Nephron progenitor cell (in vitro differentiated cells): ENCODE results near the gene SHROOM1.

Experiments used
- DNase-seq: peaks from one replicate; pipeline ENCODE4 v3.0.0; 2021
- H3K27ac Mint-ChIP-seq: 2 replicates; pipeline ENCODE4 v1.8.0; 2021; ENCODE audit warnings: mild to moderate bottlenecking, moderate library complexity, mixed read lengths
- H3K27me3 Mint-ChIP-seq: 2 replicates; pipeline ENCODE4 v1.8.0; 2021; ENCODE audit warnings: mild to moderate bottlenecking, low read depth, mixed read lengths; ENCODE audit not compliant: poor library complexity
- H3K36me3 Mint-ChIP-seq: 2 replicates; pipeline ENCODE4 v1.8.0; 2021; ENCODE audit warnings: low read depth, mixed read lengths
- H3K4me1 Mint-ChIP-seq: 2 replicates; pipeline ENCODE4 v1.8.0; 2021; ENCODE audit warnings: mixed read lengths
- H3K4me3 Mint-ChIP-seq: 2 replicates; pipeline ENCODE4 v1.8.0; 2021; ENCODE audit warnings: mild to moderate bottlenecking, moderate library complexity, mixed read lengths
- H3K9me3 Mint-ChIP-seq: 2 replicates; pipeline ENCODE4 v1.8.0; 2021; ENCODE audit warnings: mild to moderate bottlenecking, moderate library complexity, mixed read lengths
- TF ChIP-seq, protein P1 (sequence below): fragments of 200-600 bp; sonication (generic); IDR thresholded peaks from 2 replicates; pipeline ENCODE4 v1.5.0; 2021; ENCODE audit warnings: antibody characterized with exemption

Gene SHROOM1, protein sequence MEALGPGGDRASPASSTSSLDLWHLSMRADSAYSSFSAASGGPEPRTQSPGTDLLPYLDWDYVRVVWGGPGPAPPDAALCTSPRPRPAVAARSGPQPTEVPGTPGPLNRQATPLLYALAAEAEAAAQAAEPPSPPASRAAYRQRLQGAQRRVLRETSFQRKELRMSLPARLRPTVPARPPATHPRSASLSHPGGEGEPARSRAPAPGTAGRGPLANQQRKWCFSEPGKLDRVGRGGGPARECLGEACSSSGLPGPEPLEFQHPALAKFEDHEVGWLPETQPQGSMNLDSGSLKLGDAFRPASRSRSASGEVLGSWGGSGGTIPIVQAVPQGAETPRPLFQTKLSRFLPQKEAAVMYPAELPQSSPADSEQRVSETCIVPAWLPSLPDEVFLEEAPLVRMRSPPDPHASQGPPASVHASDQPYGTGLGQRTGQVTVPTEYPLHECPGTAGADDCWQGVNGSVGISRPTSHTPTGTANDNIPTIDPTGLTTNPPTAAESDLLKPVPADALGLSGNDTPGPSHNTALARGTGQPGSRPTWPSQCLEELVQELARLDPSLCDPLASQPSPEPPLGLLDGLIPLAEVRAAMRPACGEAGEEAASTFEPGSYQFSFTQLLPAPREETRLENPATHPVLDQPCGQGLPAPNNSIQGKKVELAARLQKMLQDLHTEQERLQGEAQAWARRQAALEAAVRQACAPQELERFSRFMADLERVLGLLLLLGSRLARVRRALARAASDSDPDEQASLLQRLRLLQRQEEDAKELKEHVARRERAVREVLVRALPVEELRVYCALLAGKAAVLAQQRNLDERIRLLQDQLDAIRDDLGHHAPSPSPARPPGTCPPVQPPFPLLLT

DNA sequence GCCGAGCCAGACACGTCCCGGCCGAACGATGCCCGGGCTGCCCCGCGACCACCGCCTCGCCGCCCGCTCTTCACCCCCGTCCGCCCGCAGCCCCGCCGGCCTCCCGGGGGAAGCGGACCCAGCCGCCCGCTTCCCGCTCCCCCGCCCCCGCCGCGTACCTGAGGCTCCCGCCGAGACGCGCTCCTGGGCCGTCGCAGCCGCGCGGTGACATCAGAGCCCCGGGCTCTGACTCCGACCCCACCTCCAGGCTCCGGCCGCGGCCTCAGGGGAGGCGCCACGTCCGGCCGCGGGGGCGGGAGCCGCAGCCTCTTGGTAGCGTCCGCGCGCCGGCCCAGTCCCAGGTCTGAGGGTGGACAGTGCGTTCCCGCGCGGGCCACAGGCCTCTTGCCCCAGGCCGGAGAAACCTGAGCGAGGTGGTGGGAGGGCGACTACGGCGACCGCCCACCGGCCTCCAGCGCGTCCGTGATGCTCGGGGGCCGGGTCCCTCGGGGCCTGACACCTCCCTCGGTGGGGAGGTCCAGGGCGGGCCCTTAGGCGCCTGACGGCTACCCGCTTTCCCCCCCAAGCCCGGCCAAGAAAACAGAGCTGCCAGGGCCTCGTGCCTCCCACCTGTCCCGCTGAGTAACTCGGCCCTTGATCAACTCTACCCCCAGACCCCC, at the start of gene SHROOM1:
Gene SHROOM1 (minus strand): TSS at position 212 of the 659 bp plus-strand sequence. CDS start 4,507 bp downstream, outside the sequence.
- Mint-ChIP-seq H3K27me3 (peaks cover 71% of the 10 kb centered on the region), H3K9me3 (no peaks in the 10 kb centered on the region), H3K27ac (no peak within 1 kb of the TSS), H3K4me1 (peaks cover 11% of the 10 kb centered on the region), H3K4me3 (peak within 1 kb of the TSS; percentile 87), H3K36me3 (peaks cover 4% of the 10 kb centered on the region)
- TF ChIP-seq, protein P1, sequence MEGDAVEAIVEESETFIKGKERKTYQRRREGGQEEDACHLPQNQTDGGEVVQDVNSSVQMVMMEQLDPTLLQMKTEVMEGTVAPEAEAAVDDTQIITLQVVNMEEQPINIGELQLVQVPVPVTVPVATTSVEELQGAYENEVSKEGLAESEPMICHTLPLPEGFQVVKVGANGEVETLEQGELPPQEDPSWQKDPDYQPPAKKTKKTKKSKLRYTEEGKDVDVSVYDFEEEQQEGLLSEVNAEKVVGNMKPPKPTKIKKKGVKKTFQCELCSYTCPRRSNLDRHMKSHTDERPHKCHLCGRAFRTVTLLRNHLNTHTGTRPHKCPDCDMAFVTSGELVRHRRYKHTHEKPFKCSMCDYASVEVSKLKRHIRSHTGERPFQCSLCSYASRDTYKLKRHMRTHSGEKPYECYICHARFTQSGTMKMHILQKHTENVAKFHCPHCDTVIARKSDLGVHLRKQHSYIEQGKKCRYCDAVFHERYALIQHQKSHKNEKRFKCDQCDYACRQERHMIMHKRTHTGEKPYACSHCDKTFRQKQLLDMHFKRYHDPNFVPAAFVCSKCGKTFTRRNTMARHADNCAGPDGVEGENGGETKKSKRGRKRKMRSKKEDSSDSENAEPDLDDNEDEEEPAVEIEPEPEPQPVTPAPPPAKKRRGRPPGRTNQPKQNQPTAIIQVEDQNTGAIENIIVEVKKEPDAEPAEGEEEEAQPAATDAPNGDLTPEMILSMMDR: no peak
- DNase-seq: peak; percentile 75

DNA sequence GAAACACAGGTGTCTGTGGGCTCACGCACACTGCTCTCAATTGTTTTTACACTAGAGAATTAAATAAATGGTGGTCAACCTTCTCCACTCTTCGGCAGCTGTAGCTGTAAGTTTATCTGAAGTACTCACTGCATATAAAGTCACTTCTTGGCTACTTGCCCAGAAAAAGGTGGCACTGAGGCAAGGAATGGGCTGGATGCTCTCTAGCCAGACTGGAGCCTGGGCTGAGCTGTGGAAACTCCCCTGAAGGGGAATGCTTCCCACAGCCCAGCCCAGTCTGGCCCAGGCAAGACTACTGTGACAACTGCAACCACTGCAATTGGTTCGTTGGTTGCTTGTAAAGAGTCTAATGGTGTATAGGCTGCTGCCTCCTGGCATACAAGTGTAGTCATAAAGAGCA, 47.5 kb upstream of the SHROOM1 start:
- Mint-ChIP-seq H3K4me3 (no peak overlapping the region), H3K4me1 (no peaks in the 10 kb centered on the region), H3K9me3 (no peaks in the 10 kb centered on the region), H3K36me3 (peaks cover 25% of the 10 kb centered on the region), H3K27me3 (no peaks in the 10 kb centered on the region), H3K27ac (no peak overlapping the region)
- no peak for DNase-seq
- TF ChIP-seq, protein P1: no peak

DNA sequence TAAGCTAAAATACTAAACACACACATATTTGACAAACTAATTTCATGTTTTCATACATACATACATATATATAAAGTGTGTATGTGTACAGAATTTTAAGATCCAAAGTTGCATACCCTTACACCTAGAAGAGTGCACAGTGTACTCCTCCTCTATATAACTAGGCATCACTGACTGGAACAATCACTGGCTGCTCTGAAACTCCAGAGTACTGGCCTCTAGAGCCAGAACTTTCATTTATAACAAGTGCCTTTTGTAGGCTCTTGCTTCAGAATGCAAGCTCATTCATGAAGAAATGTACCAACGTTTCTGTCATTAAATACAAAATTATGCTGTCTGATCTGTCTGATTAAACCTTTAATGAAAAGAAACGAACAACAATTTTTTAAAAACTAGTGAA, 47.0 kb upstream of the SHROOM1 start:
- DNase-seq: no peak
- Mint-ChIP-seq H3K27ac (no peak overlapping the region), H3K4me3 (no peak overlapping the region), H3K9me3 (no peaks in the 10 kb centered on the region), H3K27me3 (no peaks in the 10 kb centered on the region), H3K4me1 (no peaks in the 10 kb centered on the region), H3K36me3 (peaks cover 22% of the 10 kb centered on the region)
- TF ChIP-seq, protein P1: no peak

DNA sequence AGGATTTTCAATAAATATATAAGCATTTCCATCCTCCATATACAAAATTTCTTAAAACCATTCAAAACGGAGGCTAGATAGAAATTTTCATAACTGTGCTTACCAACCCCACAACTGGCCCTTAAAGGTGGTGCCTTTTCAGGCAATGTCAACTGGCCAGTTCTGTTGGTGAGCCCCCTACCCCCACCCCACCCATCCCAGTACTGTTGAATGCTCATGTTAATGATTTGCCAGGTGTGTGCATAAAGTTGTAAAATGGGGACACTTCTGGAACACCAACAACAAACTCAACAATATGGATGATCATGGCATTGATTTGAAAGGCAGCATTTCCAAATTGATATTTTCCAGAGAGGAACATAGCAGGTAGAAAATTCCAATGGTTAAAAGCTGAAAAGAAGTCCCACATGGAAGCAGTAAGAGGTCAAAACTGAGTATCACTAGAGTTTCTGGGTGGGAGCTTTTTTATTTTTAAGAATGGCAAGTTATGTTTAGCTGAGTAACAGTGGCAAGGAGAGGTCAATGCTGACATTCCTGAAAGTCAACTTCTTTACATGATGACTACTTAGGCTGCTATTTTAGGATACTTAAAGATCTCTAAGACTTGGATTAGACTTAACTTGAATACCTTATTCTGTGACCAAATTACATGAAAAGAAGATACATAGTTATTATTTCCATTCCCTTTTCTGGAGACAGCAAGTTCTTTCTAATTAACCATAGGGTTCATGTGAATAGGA, 45.7 kb upstream of the SHROOM1 start:
- Mint-ChIP-seq H3K9me3 (no peaks in the 10 kb centered on the region), H3K27me3 (no peaks in the 10 kb centered on the region), H3K4me1 (no peaks in the 10 kb centered on the region), H3K4me3 (no peak overlapping the region), H3K36me3 (peaks cover 15% of the 10 kb centered on the region), H3K27ac (no peak overlapping the region)
- TF ChIP-seq, protein P1: no peak
- no peak for DNase-seq

DNA sequence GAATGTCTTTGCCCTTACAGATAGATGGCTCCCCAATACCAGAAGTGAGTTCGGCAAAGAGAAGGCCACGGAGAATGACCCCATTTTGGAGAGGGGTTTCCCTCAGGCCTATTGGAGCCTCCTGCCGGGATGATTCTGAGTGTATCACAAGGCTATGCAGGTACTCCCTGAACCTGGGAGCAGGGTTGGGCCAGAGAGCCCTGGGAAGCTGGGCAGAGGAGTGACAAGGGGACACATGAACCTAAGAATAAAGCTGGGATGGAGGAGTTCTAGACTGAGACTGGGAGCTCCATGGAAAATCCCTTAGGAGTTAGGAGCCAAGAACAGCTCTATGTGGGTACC, 43.5 kb upstream of the SHROOM1 start:
- Mint-ChIP-seq H3K27ac (peak overlapping the region; percentile 22), H3K27me3 (no peaks in the 10 kb centered on the region), H3K36me3 (peaks cover 13% of the 10 kb centered on the region), H3K4me1 (no peaks in the 10 kb centered on the region), H3K4me3 (no peak overlapping the region), H3K9me3 (no peaks in the 10 kb centered on the region)
- TF ChIP-seq, protein P1: no peak
- no peak for DNase-seq
